DOHH2 (cell line): Measurements from ENCODE around the gene NSL1.

ENCODE experiments used
- EZH2phosphoT487 ChIP-seq: fragments of 200-600 bp; sonication (generic); IDR thresholded peaks from 2 replicates; pipeline ENCODE4 v1.6.1; 2017; ENCODE audit warnings: borderline replicate concordance, mild to moderate bottlenecking, antibody characterized with exemption, low read length, moderate library complexity, mixed read lengths
- TF ChIP-seq, protein P1 (sequence below): fragments of 200-600 bp; sonication (generic); IDR thresholded peaks from one replicate; pipeline ENCODE4 v1.5.1; 2014; ENCODE audit warnings: antibody characterized with exemption, mild to moderate bottlenecking, low read depth, low read length; ENCODE audit not compliant: poor library complexity, severe bottlenecking

DNA sequence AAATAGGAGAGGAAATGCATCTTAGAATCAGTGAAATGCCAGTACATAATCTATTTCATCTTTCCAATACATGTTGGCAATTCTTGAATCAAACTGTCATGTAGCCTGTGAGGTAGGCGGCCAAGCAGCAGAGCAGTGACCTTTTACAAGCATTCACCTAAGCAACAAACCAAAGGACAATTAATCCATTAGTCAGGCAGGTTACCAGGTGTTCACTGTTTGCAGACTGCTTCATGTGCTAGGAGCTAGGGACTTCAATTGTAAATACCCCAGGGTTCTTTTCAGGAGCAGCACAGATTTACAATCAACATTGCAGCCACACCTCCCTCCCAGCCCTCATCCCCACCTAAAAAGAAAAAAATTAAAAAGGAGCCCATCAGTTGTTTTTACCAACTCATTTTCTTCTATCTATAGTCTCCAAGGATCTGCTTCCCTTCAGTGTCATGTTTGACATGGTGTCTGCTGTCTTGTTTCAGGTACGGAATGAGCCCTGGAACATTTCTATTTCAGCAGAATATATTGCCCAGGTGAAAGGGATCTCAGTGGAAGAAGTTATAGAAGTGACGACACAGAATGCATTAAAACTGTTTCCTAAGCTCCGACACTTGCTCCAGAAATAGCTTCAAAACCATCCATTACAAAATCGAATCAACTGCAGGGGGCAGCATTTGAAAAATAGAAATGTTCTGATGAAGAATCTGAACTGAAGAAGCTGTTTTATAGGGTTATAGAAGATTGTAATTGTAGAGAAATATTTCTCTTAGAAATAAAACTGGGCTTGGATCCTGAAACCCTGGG lies 23.2 kb upstream of the NSL1 start:
- TF ChIP-seq, protein P1, sequence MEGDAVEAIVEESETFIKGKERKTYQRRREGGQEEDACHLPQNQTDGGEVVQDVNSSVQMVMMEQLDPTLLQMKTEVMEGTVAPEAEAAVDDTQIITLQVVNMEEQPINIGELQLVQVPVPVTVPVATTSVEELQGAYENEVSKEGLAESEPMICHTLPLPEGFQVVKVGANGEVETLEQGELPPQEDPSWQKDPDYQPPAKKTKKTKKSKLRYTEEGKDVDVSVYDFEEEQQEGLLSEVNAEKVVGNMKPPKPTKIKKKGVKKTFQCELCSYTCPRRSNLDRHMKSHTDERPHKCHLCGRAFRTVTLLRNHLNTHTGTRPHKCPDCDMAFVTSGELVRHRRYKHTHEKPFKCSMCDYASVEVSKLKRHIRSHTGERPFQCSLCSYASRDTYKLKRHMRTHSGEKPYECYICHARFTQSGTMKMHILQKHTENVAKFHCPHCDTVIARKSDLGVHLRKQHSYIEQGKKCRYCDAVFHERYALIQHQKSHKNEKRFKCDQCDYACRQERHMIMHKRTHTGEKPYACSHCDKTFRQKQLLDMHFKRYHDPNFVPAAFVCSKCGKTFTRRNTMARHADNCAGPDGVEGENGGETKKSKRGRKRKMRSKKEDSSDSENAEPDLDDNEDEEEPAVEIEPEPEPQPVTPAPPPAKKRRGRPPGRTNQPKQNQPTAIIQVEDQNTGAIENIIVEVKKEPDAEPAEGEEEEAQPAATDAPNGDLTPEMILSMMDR = peak; percentile 55
- TF ChIP-seq EZH2phosphoT487 = no peak
